MM.1S (cell line): ENCODE data around the gene TELO2.

Experiments
- DNase-seq: peaks from one replicate; pipeline ENCODE4 v3.0.0-alpha.2; 2015
- H2AFZ ChIP-seq: fragments of 300-600 bp; sonication (generic); 2 replicates; pipeline ENCODE4 v1.6.0; 2016; ENCODE audit warnings: antibody characterized with exemption, low read length
- H3F3A ChIP-seq: fragments of 300-600 bp; sonication (generic); 2 replicates; pipeline ENCODE4 v1.6.1; 2016; ENCODE audit warnings: mild to moderate bottlenecking, antibody characterized with exemption, low read length, moderate library complexity, mixed read lengths; ENCODE audit not compliant: insufficient read depth
- H3K27ac ChIP-seq: fragments of 300-600 bp; sonication (generic); 2 replicates; pipeline ENCODE4 v1.5.1; 2016; ENCODE audit warnings: mild to moderate bottlenecking, low read length
- H3K27me3 ChIP-seq: fragments of 300-600 bp; sonication (generic); replicated peaks from 2 replicates; pipeline ENCODE4 v1.6.0; 2016; ENCODE audit warnings: low read length; ENCODE audit not compliant: insufficient read depth
- H3K36me3 ChIP-seq: fragments of 300-600 bp; sonication (generic); replicated peaks from 2 replicates; pipeline ENCODE4 v1.6.1; 2016; ENCODE audit warnings: mild to moderate bottlenecking, low read length, mixed read lengths; ENCODE audit not compliant: insufficient read depth
- H3K4me1 ChIP-seq: fragments of 300-600 bp; sonication (generic); 2 replicates; pipeline ENCODE4 v1.6.1; 2016; ENCODE audit warnings: low read length, mixed read lengths
- H3K4me2 ChIP-seq: fragments of 300-600 bp; sonication (generic); 2 replicates; pipeline ENCODE4 v1.6.0; 2016; ENCODE audit warnings: low read depth, low read length
- H3K4me3 ChIP-seq: fragments of 300-600 bp; sonication (generic); 2 replicates; pipeline ENCODE4 v1.5.1; 2016; ENCODE audit warnings: low read length, mixed read lengths
- H3K79me2 ChIP-seq: fragments of 300-600 bp; sonication (generic); 2 replicates; pipeline ENCODE4 v1.6.1; 2016; ENCODE audit warnings: mixed run types, low read length, mixed read lengths
- H3K9ac ChIP-seq: fragments of 300-600 bp; sonication (generic); 2 replicates; pipeline ENCODE4 v1.6.1; 2016; ENCODE audit warnings: low read length, mixed read lengths
- H3K9me2 ChIP-seq: fragments of 300-600 bp; sonication (generic); replicated peaks from 2 replicates; pipeline ENCODE4 v1.6.1; 2016; ENCODE audit warnings: mild to moderate bottlenecking, low read length, mixed read lengths; ENCODE audit not compliant: insufficient read depth
- H3K9me3 ChIP-seq: fragments of 300-600 bp; sonication (generic); replicated peaks from 2 replicates; pipeline ENCODE4 v1.6.1; 2016; ENCODE audit warnings: mild to moderate bottlenecking, low read length, mixed read lengths; ENCODE audit not compliant: insufficient read depth
- H4K20me1 ChIP-seq: fragments of 300-600 bp; sonication (generic); 2 replicates; pipeline ENCODE4 v1.6.1; 2016; ENCODE audit warnings: mild to moderate bottlenecking, low read length, moderate library complexity, mixed read lengths; ENCODE audit not compliant: insufficient read depth
- CTCF ChIP-seq: fragments of 300-600 bp; sonication (generic); IDR thresholded peaks from 2 replicates; pipeline ENCODE4 v1.5.1; 2016; ENCODE audit warnings: antibody characterized with exemption, low read length, mixed read lengths
- EZH2 ChIP-seq: fragments of 300-600 bp; sonication (generic); optimal IDR thresholded peaks from 2 replicates; pipeline ENCODE3; 2017; ENCODE audit warnings: low read depth, mild to moderate bottlenecking, antibody characterized with exemption, low read length, mixed read lengths
- EZH2phosphoT487 ChIP-seq: fragments of 300-600 bp; sonication (generic); IDR thresholded peaks from 2 replicates; pipeline ENCODE4 v1.6.1; 2018; ENCODE audit warnings: antibody characterized with exemption, low read length

The TELO2 gene

GRCh38 chr16:1557576-1557975 lies 64.4 kb downstream of the TELO2 start:
- H3F3A ChIP-seq, result no peaks in the 10 kb centered on the region

GRCh38 chr16:1559446-1559975 lies 66.4 kb downstream of the TELO2 start:
- DNase-seq, result no peak
- Histone ChIP-seq H2AFZ (no peak overlapping the region), H3K36me3 (no peaks in the 10 kb centered on the region)

More at GRCh38 chr16:1557576-1557975, 64.4 kb downstream of the TELO2 start:
- H3K9me3 ChIP-seq, result no peaks in the 10 kb centered on the region
- H3K27ac ChIP-seq, result no peak overlapping the region
- H2AFZ ChIP-seq, result no peak overlapping the region
- no peaks in the 10 kb centered on the region for H3K27me3 ChIP-seq
- no peak for DNase-seq
- H3K4me1 ChIP-seq, result no peaks in the 10 kb centered on the region
- TF ChIP-seq EZH2phosphoT487 (no peak), EZH2 (no peak), CTCF (no peak)
- no peaks in the 10 kb centered on the region for H3K36me3 ChIP-seq
- no peaks in the 10 kb centered on the region for H3K79me2 ChIP-seq
- no peak overlapping the region for H3K4me2 ChIP-seq
- H3K9ac ChIP-seq, result no peak overlapping the region
- no peaks in the 10 kb centered on the region for H3K9me2 ChIP-seq
- H4K20me1 ChIP-seq, result no peaks in the 10 kb centered on the region
- no peak overlapping the region for H3K4me3 ChIP-seq

More at GRCh38 chr16:1559446-1559975, 66.4 kb downstream of the TELO2 start:
- H3K4me3 ChIP-seq, result no peak overlapping the region
- H4K20me1 ChIP-seq, result no peaks in the 10 kb centered on the region
- H3K27ac ChIP-seq, result no peak overlapping the region
- H3F3A ChIP-seq, result no peaks in the 10 kb centered on the region
- TF ChIP-seq EZH2phosphoT487 (no peak), CTCF (no peak), EZH2 (no peak)
- no peaks in the 10 kb centered on the region for H3K9me2 ChIP-seq
- no peak overlapping the region for H3K9ac ChIP-seq
- no peaks in the 10 kb centered on the region for H3K79me2 ChIP-seq
- no peaks in the 10 kb centered on the region for H3K4me1 ChIP-seq
- no peaks in the 10 kb centered on the region for H3K27me3 ChIP-seq
- H3K4me2 ChIP-seq, result no peak overlapping the region
- H3K9me3 ChIP-seq, result no peaks in the 10 kb centered on the region
